NCI-H510A treated with DMSO at 0.1 percent for 48 hours (cell line): ENCODE data around the gene GUCA1A.
"Not testable (repeated sequence)": the region's sequence is repeated elsewhere in the genome, so short reads cannot be mapped to it uniquely, and the experiment has no call there.

Source experiments
- DNase-seq: peaks from one replicate; lab custom pipeline; 2025; lab: John Stamatoyannopoulos, UW

GUCA1A gene

DNA sequence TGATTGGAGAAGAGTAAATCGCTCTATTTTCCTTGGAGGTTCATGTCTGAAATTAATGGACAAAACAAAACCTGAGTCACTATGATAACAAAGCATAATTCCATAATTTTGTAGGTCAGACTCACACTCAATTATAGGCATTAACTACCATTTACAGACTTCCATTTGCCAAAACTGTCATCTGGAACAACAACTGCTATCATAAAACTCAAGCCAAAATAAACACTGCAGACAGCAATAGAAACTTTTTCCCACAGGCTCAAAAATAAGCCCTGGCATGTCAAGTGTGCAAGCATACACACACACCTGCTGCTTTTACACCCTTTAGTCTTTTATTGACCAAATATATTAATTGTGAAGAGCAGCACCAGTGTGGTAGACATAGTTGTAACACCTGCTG, 37.4 kb downstream of the GUCA1A start:
- peak; percentile 65 for DNase-seq

DNA sequence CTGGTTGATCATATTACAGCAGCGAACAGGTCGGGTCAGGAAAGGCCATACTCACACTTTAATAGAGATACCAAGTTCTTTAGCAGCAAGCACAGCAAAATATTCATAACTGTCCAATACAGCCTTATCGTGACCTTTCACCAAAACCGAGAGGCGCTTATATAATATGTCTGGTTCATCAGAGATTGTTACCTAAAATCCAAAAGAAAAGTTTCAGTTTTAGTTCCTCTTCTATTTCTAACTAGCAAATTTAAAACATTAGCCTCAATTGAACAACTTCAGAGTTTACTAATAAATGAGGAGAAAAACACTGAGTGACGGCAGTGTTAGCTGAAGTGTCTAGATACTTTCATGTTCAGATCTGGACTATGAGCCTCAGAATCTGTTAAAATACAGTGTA, 38.6 kb downstream of the GUCA1A start:
- no peak for DNase-seq

- no peak for DNase-seq
These were observed 39.3 kb downstream of the GUCA1A start for GRCh38 chr6:42212442-42212841.

DNA sequence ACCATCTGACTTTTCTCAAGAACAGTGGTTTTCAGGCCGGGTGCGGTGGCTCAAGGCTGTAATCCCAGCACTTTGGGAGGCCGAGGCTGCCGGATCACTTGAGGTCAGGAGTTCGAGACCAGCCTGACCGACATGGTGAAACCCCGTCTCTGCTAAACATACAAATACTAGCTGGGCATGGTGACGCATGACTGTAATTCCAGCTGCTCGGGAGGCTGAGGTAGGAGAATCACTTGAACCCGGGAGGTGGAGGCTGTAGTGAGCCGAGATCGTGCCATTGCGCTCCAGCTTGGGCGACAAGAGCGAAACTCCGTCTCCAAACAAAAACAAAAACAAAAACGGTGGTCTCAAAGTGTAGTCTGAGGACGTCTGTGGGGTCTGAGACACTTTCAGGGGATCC, 43.3 kb downstream of the GUCA1A start:
- DNase-seq, result not testable (repeated sequence)

DNA sequence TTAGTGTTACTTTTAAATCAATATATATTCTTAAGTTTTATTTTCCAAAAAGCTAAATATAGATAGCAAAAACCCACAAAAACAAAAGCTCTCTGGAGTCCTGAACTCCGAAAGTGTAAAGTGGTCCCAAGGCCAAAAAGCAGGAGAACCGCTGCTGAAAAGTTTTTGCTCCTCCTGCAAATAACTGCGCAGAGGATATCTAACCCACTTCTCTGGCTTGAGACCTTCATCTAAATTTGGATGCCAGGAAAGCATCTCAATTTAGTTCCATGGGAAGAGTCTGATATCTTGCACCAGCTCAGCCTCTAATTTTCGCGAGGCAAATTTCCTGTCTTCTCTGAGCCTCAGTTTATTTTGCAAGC, 44.0 kb downstream of the GUCA1A start:
- DNase-seq, result no peak

DNA sequence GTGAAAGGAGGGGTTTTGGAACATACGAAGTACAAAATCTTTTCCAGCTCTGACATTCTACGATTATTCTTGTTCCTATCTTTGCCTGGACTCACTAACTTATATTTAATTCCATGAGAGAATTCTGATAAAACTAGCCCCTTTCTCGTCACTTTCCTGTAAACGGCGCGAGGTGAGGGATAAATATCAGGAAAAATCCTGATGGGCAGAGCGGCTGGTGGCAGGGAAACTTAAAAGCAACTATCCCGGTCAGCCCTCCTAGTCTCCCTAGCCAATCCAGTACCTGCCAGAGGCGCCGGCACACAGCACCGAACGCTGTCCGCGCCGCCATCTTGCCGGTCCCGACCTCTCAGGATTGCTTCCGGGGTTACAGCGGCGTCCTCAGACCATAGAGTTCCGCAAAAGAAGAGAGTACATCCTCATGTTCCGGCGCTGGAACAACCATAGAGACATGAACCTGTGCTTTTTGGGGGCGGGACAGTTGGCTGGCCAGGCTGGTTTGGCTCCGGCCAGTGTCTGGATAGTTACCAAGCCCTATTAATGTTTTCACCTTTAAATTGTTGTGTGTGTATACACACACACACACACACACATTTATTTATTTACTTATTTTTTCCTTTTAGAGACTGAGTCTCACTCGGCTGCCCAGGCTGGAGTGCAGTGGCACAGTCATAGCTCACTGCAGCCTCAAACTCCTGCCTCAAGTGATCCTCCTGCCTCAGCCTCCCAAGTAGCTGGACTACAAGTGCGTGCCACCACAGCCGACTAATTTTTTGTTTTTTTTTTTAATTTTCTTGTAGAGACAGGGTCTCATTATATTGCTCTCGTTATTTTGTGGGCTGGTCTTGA, 44.6 kb downstream of the GUCA1A start, which contains the start of gene MRPS10:
Gene MRPS10 (minus strand): TSS at position 343 of the 849 bp plus-strand sequence. CDS start 12 bp downstream, at position 331.
- DNase-seq, result peak; percentile 98

GRCh38 chr6:42220807-42221206, 47.6 kb downstream of the GUCA1A start:
- DNase-seq, result no peak

GRCh38 chr6:42221546-42221945, 48.4 kb downstream of the GUCA1A start:
- DNase-seq, result no peak

- no peak for DNase-seq
These were observed 49.3 kb downstream of the GUCA1A start for GRCh38 chr6:42222448-42222847.

DNA sequence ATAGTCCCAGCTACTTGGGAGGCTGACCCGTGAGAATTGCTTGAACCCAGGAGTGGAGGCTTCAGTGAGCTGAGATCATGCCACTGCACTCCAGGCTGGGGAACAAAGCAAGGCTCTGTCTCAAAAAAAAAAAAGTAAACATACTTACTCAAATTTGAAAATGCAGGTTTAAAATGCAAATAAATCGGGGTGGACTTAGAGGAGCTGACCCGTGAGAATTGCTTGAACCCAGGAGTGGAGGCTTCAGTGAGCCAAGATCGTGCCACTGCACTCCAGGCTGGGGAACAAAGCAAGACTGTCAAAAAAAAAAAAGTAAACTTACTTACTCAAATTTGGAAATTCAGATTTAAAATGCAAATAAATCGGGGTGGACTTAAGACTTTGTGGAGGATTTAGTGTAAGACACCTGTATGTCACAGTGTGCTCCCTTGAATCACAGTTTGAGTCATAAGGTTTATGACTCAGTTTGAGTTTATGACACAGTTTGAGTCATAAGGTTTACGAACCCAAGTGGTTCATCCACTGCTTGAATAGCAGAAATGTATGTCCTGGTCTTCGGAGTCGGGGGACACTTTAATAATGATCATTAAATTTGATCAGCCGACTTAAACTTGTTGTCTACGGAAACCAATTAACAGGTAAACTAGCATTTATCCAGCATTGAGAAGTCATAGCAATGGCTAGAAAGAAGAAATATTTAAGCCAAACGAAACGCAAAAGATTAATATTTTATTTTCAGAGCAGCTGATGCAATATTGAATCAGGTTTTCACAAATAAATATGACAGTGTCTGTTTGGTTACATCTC, 51.3 kb downstream of the GUCA1A start:
- DNase-seq, result no peak

DNA sequence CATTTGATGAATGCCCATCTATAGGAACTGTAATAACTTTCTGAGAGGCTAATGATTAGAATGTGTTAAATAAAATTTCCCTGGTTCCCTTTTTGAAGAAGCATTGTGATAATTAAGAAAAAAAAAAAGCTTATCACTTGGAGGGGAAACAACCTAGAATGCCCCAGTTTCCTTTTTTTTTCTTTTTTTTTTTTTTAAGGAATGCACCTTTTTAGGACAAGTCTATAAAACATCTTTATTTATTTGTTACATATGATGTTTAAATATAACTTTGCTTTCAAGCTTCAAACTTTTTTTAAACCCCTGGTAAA, 51.8 kb downstream of the GUCA1A start:
- DNase-seq, result no peak

DNA sequence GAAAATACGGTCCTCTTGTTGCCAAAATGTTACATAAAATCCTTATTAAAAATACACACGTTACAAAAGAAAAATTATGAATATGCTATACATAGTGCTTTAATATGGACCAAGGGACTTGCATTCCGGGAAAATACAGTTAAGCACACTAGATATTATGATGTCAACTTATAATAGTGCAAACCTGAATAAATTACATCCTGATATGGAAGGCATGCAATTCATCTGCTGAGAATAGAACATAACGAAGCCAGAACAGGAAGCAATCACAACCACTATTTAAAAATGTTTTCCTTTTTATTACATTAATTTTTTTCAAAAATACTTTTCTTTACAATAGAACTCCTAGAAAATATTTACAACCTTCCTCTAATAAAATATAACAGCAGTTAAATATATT, 52.3 kb downstream of the GUCA1A start:
- no peak for DNase-seq

DNA sequence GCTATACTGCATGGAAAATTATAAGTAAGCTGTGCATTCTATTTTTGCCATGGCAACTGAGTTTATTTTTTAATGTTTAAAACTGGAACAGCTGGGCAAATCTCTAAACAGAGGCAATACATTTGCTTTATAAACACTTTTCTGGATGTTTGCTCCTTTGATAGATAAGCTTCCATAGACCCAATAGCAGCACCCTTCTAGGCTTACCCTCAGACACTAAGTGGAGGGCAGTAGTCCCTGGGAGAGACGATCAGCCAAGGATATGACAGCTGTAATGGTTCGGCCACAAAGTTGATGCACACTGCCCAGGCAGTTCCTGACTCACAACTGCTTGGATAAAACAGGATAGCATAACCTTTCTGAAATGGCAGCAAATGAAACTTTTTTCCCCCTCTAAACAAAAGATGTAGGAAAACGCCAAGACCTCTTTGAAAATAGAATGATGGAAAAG, 53.0 kb downstream of the GUCA1A start:
- DNase-seq, result no peak

GRCh38 chr6:42226645-42227143, 53.5 kb downstream of the GUCA1A start:
- no peak for DNase-seq

GRCh38 chr6:42227173-42227850, 54.1 kb downstream of the GUCA1A start:
- DNase-seq, result no peak

GRCh38 chr6:42228305-42228704, 55.1 kb downstream of the GUCA1A start:
- no peak for DNase-seq
